Measurements from ENCODE around the gene NOTCH1. TPM values are rescaled to one million over a fixed set of nuclear protein-coding genes. Genes with fewer than 3 reads are reported as not detected.
A peak's percentile ranks its signal among the peaks of the same experiment; 100 is the strongest.

NOTCH1 gene
- total and polyA plus RNA-seq, 2 of the 13 experiments (the other 11 are each of a cell fraction or from before 2014, with no cell fraction given) = 0.09 to 0.35 TPM

- no peak for TF ChIP-seq TAF15 (IDR thresholded peaks at IDR 0.05; ENCODE audit: low read depth, low read length, poor library complexity, severe bottlenecking)
- 0 out of 2 replicates have a peak, but pooled peaks have one; percentile 7 for TF ChIP-seq ZNF543 (CRISPR knock-in tag; IDR thresholded peaks at IDR 0.05)
These were observed 22.6 kb upstream of the NOTCH1 start (continued) for GRCh38 chr9:136568288-136569081.

DNA sequence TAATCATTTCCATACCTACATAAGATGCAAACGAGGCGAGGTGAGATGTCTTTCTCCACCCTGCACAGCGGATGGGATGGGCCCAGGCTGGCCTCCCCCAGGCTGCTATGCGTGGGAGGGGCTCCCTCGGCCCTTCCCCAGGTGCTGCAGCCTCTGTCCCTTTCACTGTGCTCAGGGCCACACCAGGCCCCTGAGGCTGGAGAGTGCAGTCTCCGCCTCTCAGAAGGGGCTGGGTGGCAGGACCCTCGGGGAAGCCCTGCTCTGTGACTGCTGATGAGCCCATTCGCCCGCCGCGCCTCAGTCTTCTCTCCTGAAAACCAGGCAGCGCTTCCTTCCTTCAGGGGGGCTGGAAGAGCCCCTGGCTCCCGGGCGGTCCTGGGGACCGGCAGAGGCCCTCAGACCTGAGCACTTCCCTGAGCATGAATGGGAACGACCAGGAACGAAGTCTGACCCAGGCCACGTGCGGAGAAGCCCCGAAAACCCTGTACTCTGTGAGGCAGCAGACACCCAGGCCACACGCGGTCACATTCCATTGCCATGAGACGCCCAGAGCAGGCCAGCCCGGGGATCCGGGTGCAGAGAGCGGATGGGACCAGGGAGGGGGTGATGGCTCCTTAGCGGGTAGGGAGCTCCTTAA is 21.9 kb upstream of the NOTCH1 start:
- Histone ChIP-seq H3K9me3 (ENCODE audit: low read length) (no peaks in the 10 kb centered on the region), H3K27ac (ENCODE audit: extremely low read length, insufficient read depth, low read length) (no peak overlapping the region), H2AFZ (ENCODE audit: low read length) (no peak overlapping the region), H3K36me3 (replicated peaks in 1 of 2; ENCODE audit: control insufficient read depth in 1 of 2, insufficient read depth in 2 of 2, low read length in 2 of 2) (no peaks in the 10 kb centered on the region), H3K4me3 (replicated peaks in 1 of 3; ENCODE audit: insufficient read depth in 1 of 3, low read depth in 2 of 3, low read length in 3 of 3) (no peak overlapping the region), H3K79me2 (ENCODE audit: insufficient read depth, low read length) (no peaks in the 10 kb centered on the region), H3K4me2 (ENCODE audit: low read depth, low read length) (no peak overlapping the region), H3K27me3 (ENCODE audit: control insufficient read depth in 1 of 2, insufficient read depth in 2 of 2, low read length in 2 of 2) (peaks cover 31 to 83% of the 10 kb centered on the region in 2 experiments), H4K20me1 (ENCODE audit: insufficient read depth, low read length) (no peaks in the 10 kb centered on the region), H3K9ac (ENCODE audit: insufficient read depth, low read depth, low read length) (no peak overlapping the region), H3K4me1 (ENCODE audit: insufficient read depth, low read length) (peaks cover 45% of the 10 kb centered on the region)
- intact Hi-C loops (cut with micrococcal nuclease; ENCODE audit: unreplicated experiment) (no loop called here), in situ Hi-C loops (cut with HindIII; ENCODE audit: extremely low pct_ligation_motif_present, low pct_unique_long_range_greater_than_20kb) (no loop called here)
- CTCF ChIA-PET (ENCODE audit: low intra/inter-chr PET ratio, low total read pairs) = no interaction called here
- BruUV-seq (replicated peaks) = no TSS peak
- 24% methylated on average over 7 of the region's 27 CpGs for WGBS (ENCODE audit: low lambda C conversion rate)
- FAIRE-seq (no peak), DNase-seq (ENCODE audit: low spot score) (peak; percentile 56), ATAC-seq (peak; percentile 62)
- POLR2A ChIA-PET = no interaction called here
- TF ChIP-seq ZKSCAN1 (IDR thresholded peaks at IDR 0.05; ENCODE audit: low read length) = no peak
- no peak for TF ChIP-seq GRHL1 (CRISPR knock-in tag; conservative IDR thresholded peaks at IDR 0.05)
- no peak for TF ChIP-seq RAD51 (IDR thresholded peaks at IDR 0.05; ENCODE audit: borderline replicate concordance)
- TF ChIP-seq FOXA3 (CRISPR knock-in tag; IDR thresholded peaks at IDR 0.05) = peak; percentile 40
- TF ChIP-seq, protein P1, sequence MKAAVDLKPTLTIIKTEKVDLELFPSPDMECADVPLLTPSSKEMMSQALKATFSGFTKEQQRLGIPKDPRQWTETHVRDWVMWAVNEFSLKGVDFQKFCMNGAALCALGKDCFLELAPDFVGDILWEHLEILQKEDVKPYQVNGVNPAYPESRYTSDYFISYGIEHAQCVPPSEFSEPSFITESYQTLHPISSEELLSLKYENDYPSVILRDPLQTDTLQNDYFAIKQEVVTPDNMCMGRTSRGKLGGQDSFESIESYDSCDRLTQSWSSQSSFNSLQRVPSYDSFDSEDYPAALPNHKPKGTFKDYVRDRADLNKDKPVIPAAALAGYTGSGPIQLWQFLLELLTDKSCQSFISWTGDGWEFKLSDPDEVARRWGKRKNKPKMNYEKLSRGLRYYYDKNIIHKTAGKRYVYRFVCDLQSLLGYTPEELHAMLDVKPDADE (CRISPR knock-in tag; IDR thresholded peaks at IDR 0.05) = no peak
- no peak for TF ChIP-seq SP1 (IDR thresholded peaks at IDR 0.05)
- peak; percentile 12; the same call in 1 of the 2 replicates for TF ChIP-seq SP1 (CRISPR knock-in tag; IDR thresholded peaks at IDR 0.05)
- TF ChIP-seq AKAP8 (CRISPR knock-in tag; IDR thresholded peaks at IDR 0.05) = no peak
- TF ChIP-seq SIX1 (CRISPR knock-in tag; IDR thresholded peaks at IDR 0.05; ENCODE audit: borderline replicate concordance) = no peak
- TF ChIP-seq ZNF546 (CRISPR knock-in tag; conservative IDR thresholded peaks at IDR 0.05) = no peak
- TF ChIP-seq, protein P2, sequence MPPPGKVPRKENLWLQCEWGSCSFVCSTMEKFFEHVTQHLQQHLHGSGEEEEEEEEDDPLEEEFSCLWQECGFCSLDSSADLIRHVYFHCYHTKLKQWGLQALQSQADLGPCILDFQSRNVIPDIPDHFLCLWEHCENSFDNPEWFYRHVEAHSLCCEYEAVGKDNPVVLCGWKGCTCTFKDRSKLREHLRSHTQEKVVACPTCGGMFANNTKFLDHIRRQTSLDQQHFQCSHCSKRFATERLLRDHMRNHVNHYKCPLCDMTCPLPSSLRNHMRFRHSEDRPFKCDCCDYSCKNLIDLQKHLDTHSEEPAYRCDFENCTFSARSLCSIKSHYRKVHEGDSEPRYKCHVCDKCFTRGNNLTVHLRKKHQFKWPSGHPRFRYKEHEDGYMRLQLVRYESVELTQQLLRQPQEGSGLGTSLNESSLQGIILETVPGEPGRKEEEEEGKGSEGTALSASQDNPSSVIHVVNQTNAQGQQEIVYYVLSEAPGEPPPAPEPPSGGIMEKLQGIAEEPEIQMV (CRISPR knock-in tag; IDR thresholded peaks at IDR 0.05; ENCODE audit: low read depth) = 0 out of 2 replicates have a peak, but pooled peaks have one; percentile 28
- no peak for TF ChIP-seq MTA3 (CRISPR knock-in tag; IDR thresholded peaks at IDR 0.05)
- TF ChIP-seq TBX3 (IDR thresholded peaks at IDR 0.05; ENCODE audit: borderline replicate concordance) = no peak
- no peak for TF ChIP-seq PHF8 (CRISPR knock-in tag; IDR thresholded peaks at IDR 0.05)
- TF ChIP-seq SCMH1 (CRISPR knock-in tag; IDR thresholded peaks at IDR 0.05; ENCODE audit: borderline replicate concordance) = no peak
- 0 out of 2 replicates have a peak, but pooled peaks have one; percentile 20 for TF ChIP-seq ZNF350 (CRISPR knock-in tag; IDR thresholded peaks at IDR 0.05; ENCODE audit: borderline replicate concordance, low read depth)
